GM10266 (cell line): ENCODE results near the gene CSNK1E.

Experiments used
- DNase-seq: peaks from one replicate; pipeline ENCODE4 v3.0.0; 2012; ENCODE audit errors: extremely low spot score
- TF ChIP-seq, protein P1 (sequence below): IDR thresholded peaks from 2 replicates; pipeline ENCODE4 v1.5.1; 2012; ENCODE audit warnings: mild to moderate bottlenecking, low read depth; ENCODE audit not compliant: control insufficient read depth, insufficient read depth; ENCODE audit errors: missing control alignments

Gene CSNK1E

GRCh38 chr22:38292694-38293093, 24.5 kb downstream of the CSNK1E start:
- no peak for DNase-seq
- TF ChIP-seq, protein P1, sequence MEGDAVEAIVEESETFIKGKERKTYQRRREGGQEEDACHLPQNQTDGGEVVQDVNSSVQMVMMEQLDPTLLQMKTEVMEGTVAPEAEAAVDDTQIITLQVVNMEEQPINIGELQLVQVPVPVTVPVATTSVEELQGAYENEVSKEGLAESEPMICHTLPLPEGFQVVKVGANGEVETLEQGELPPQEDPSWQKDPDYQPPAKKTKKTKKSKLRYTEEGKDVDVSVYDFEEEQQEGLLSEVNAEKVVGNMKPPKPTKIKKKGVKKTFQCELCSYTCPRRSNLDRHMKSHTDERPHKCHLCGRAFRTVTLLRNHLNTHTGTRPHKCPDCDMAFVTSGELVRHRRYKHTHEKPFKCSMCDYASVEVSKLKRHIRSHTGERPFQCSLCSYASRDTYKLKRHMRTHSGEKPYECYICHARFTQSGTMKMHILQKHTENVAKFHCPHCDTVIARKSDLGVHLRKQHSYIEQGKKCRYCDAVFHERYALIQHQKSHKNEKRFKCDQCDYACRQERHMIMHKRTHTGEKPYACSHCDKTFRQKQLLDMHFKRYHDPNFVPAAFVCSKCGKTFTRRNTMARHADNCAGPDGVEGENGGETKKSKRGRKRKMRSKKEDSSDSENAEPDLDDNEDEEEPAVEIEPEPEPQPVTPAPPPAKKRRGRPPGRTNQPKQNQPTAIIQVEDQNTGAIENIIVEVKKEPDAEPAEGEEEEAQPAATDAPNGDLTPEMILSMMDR: no peak

- no peak for DNase-seq
Measured at GRCh38 chr22:38291201-38291777, 25.9 kb downstream of the CSNK1E start.

GRCh38 chr22:38290347-38290746, 26.9 kb downstream of the CSNK1E start:
- no peak for DNase-seq

More at GRCh38 chr22:38291201-38291777, 25.9 kb downstream of the CSNK1E start:
- TF ChIP-seq, protein P1: no peak

DNA sequence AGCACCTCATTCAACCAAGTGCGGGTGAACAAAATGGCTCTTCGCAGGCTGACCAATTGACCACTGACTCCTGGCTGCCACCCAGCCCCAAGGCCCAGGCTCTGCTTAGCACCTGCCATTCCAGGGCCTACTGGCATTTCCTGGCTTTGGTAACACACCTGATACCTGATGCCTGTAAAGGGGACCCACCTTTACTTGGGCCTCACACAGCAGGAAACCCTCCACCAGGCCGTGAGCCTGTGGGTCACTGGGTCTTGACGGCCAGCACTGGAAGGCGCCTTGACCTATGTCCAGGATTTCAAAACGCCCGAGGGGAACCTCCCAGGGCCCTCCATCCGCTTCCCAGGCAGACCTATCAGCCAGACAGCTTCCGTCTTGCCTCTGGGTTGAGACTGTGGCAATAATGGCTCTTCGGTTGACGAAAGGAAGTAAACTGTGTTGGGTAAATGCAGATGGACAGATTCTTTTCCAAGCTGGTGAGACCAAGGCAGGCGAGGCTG, 27.6 kb downstream of the CSNK1E start:
- TF ChIP-seq, protein P1: no peak
- DNase-seq: no peak

More at GRCh38 chr22:38290347-38290746, 26.9 kb downstream of the CSNK1E start:
- TF ChIP-seq, protein P1: no peak

DNA sequence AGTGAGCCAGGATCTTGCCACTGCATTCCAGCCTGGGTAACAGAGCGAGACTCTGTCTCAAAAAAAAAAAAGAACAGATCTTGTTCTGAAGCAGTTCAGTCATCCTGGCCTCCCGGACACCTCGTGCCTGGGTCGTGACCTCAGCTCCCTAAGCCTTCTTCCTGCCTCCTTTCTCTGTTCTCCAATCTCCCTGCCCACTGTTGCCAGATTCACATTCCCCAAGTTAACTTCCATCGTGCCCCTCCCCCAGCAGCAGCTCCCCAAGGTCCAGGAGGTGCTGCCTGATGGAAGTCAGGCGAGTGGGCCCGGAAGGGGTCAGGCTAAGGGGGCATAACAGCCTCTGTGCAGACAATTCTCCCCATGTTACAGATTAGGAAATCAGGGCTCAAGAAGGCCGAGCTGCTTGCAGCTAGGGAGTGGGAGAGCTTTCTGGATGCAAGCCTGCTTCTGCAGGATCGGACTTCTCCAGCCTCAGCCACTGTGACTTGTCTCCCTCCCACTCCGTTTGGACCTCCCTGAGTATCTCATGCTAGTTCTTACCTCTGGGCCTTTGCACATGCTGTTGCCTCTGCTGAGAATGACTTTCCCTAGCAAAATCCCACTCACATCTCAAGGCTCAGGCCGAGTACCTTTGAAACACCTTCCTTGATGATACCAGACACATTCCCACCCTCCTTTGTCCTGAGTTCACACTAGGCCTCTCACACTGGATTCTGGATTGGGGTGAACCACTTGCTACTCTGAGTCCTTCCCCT, 30.1 kb downstream of the CSNK1E start:
- DNase-seq: no peak

DNA sequence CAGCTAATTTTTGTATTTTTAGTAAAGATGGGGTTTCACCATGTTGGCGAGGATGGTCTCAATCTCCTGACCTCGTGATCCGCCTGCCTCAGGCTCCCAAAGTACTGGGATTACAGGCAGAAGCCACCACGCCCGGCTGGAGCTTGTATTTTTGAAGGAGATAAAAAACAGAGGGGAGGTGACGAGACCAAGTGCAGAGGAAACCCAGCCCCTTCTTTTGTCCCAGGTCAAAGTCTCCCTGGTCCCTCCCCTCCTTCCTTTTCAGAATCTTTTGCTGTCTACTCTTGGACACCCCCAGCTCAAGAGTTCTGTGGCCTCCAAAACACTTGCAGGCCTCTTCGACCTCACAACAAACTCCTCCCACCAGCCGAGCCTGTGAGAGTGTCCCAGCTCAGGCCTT, 32.2 kb downstream of the CSNK1E start:
- TF ChIP-seq, protein P1: no peak
- DNase-seq: no peak

More for the DNA sequence above, 30.1 kb downstream of the CSNK1E start:
- TF ChIP-seq, protein P1: no peak

GRCh38 chr22:38284042-38284402, 33.2 kb downstream of the CSNK1E start:
- DNase-seq: no peak
- TF ChIP-seq, protein P1: no peak
